RKO (cell line): ENCODE results near the gene CAMTA2.

Experiments
- DNase-seq: peaks from one replicate; pipeline ENCODE4 v3.0.0-alpha.2; 2016; ENCODE audit warnings: low spot score

Gene CAMTA2

GRCh38 chr17:4999430-5000093 lies 12.1 kb upstream of the CAMTA2 start:
- DNase-seq, result no peak

GRCh38 chr17:4998732-4999429 lies 11.4 kb upstream of the CAMTA2 start:
- no peak for DNase-seq

- DNase-seq, result no peak
Measured at GRCh38 chr17:4998027-4998731, 10.7 kb upstream of the CAMTA2 start.

GRCh38 chr17:4997302-4998026 lies 10.0 kb upstream of the CAMTA2 start, which contains the start of the genes INCA1 and KIF1C:
Gene INCA1 (minus strand): TSS chr17:4997522. CDS start chr17:4994437, 3,085 bp downstream.
Gene KIF1C (plus strand): TSS chr17:4997950. CDS start chr17:5000247, 2,297 bp downstream.
- peak; percentile 90 for DNase-seq

- DNase-seq, result no peak
Measured at GRCh38 chr17:4994081-4994595, 6.7 kb upstream of the CAMTA2 start.

GRCh38 chr17:4987767-4988567 lies 492 bp upstream of the CAMTA2 start:
- DNase-seq, result no peak

- DNase-seq, result peak; percentile 68
Measured at GRCh38 chr17:4986403-4986802, 1.1 kb downstream of the CAMTA2 start.

GRCh38 chr17:4982305-4982704 lies 5.2 kb downstream of the CAMTA2 start:
- DNase-seq, result no peak

GRCh38 chr17:4980644-4981216 lies 6.7 kb downstream of the CAMTA2 start:
- peak; percentile 29 for DNase-seq

- no peak for DNase-seq
Measured at GRCh38 chr17:4978726-4979125, 8.7 kb downstream of the CAMTA2 start.

GRCh38 chr17:4974115-4974670 lies 13.3 kb downstream of the CAMTA2 start:
- no peak for DNase-seq

- DNase-seq, result no peak
Measured at GRCh38 chr17:4973256-4974114, 14.0 kb downstream of the CAMTA2 start.

GRCh38 chr17:4972752-4973151 lies 14.7 kb downstream of the CAMTA2 start:
- DNase-seq, result no peak

GRCh38 chr17:4972322-4972721 lies 15.2 kb downstream of the CAMTA2 start:
- DNase-seq, result no peak

- no peak for DNase-seq
Measured at GRCh38 chr17:4971826-4972225, 15.6 kb downstream of the CAMTA2 start.

- DNase-seq, result no peak
Measured at GRCh38 chr17:4970273-4970672, 17.2 kb downstream of the CAMTA2 start.

- DNase-seq, result peak; percentile 71
Measured at GRCh38 chr17:4969551-4970173, 17.8 kb downstream of the CAMTA2 start.

GRCh38 chr17:4969047-4969550 lies 18.4 kb downstream of the CAMTA2 start:
- DNase-seq, result peak; percentile 96
